Spleen (tissue), 7 donors: ENCODE results near the gene MKRN1.

Source experiments
- CTCF ChIP-seq, 11 experiments: fragments of 200-600 bp in 7 of 11; fragments of 450-650 bp in 4 of 11; sonication (generic) in 4 of 11; IDR thresholded peaks in 8 of 11; conservative IDR thresholded peaks in 3 of 11; 1 replicate in 7 of 11; 2 replicates in 4 of 11; pipeline versions ENCODE4 v1.4.0 to v1.8.0; 2016 to 2021; ENCODE audit warnings: antibody characterized with exemption in 11 of 11, inconsistent platforms in 4 of 11, mild to moderate bottlenecking in 1 of 11
- POLR2A ChIP-seq, 3 donors: fragments of 450-650 bp; IDR thresholded peaks; one replicate each; pipeline ENCODE4 v1.5.1; 2017; ENCODE audit warnings: antibody characterized with exemption in 3 of 3, mild to moderate bottlenecking in 1 of 3
- POLR2AphosphoS5 ChIP-seq, 3 donors: sonication (generic); formaldehyde crosslinking; IDR thresholded peaks; one replicate each; pipeline ENCODE4 v1.5.1; 2017; ENCODE audit warnings: antibody characterized with exemption in 3 of 3
- donor health status: DM: no; HTN: no; CAD: no; lungs with moderate emphysema.
- donor health status: DM: no; HTN: no; CAD: no.
- donor health status: DM: no; HTN: no; CAD: no.

GRCh38 chr7:140446467-140446866 is 32.8 kb downstream of the MKRN1 start:
- no peak for TF ChIP-seq CTCF (IDR thresholded peaks at IDR 0.05 in 8 of 11, conservative IDR thresholded peaks at IDR 0.05 in 3 of 11)
- TF ChIP-seq POLR2A (IDR thresholded peaks at IDR 0.05): no peak
- no peak for TF ChIP-seq POLR2AphosphoS5 (IDR thresholded peaks at IDR 0.05)
